ENCODE data around the gene SLC35E3.

DNA sequence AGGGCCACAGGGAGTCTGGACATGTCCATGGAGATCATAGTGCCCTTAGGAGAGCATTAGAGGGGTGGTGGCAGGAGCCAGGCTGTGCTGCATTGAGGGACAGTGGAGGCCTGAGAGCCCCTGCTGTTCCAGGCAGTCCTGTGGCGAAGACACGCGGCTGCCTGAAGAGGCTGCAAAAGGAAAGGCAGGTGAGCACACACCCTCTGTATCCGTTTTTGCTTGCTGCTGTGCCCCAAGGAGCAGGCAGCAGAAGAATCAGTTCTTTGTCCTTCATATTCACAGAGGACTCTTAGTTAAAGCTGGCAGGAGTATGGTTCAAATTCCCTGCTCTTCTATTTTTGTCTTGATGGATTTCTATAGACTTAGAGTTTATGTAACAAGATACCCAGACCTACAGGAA lies 4.5 kb downstream of the SLC35E3 start:
- TF ChIP-seq, protein P1, sequence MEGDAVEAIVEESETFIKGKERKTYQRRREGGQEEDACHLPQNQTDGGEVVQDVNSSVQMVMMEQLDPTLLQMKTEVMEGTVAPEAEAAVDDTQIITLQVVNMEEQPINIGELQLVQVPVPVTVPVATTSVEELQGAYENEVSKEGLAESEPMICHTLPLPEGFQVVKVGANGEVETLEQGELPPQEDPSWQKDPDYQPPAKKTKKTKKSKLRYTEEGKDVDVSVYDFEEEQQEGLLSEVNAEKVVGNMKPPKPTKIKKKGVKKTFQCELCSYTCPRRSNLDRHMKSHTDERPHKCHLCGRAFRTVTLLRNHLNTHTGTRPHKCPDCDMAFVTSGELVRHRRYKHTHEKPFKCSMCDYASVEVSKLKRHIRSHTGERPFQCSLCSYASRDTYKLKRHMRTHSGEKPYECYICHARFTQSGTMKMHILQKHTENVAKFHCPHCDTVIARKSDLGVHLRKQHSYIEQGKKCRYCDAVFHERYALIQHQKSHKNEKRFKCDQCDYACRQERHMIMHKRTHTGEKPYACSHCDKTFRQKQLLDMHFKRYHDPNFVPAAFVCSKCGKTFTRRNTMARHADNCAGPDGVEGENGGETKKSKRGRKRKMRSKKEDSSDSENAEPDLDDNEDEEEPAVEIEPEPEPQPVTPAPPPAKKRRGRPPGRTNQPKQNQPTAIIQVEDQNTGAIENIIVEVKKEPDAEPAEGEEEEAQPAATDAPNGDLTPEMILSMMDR (IDR thresholded peaks at IDR 0.05; ENCODE audit: low read length): no peak
- TF ChIP-seq EZH2phosphoT487 (IDR thresholded peaks at IDR 0.05; ENCODE audit: low read length): no peak

All from MM.1S (cell line).